ENCODE measurements around the gene RRP12. TPM values are rescaled to one million over a fixed set of nuclear protein-coding genes. Genes with fewer than 3 reads are reported as not detected.
A peak's percentile ranks its signal among the peaks of the same experiment; 100 is the strongest.

RRP12 gene
- total and polyA plus RNA-seq, 2 donors (not counting 3 experiments of a cell fraction or from before 2014, with no cell fraction given), result 13.6 to 35.8 TPM

DNA sequence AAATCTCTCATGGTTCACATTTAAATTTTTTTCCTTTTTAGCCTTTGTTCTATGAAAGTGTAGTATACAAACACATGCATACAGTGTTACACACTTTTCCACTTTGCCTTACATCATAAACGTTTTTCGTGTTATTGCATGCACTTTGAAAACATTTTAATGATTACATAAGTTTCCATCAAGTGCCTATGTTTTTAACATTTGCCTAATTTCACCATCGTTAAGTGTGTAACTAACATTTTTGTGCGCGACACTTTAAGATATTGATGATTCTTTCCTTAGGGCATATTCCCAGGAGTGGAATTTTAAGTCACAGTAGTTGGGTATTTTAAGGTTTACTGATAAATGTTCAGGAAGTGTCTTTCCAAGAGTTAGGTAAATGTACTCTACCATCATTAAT lies 65.1 kb downstream of the RRP12 start:
- POLR2A ChIA-PET, result no interaction called here
- DNase-seq (ENCODE audit: low read depth, low spot score), result no peak
- TF ChIP-seq EZH2 (IDR thresholded peaks at IDR 0.05; ENCODE audit: borderline replicate concordance, low read depth, low read length, severe bottlenecking) (peak; percentile 30), POLR2AphosphoS5 (IDR thresholded peaks at IDR 0.05; ENCODE audit: insufficient read depth, low read depth, low read length) (no peak)
- dilution Hi-C loops (cut with MboI; ENCODE audit: extremely low pct_ligation_motif_present, low sequenced_read_pairs), result no loop called here
- no peaks in the 10 kb centered on the region for H3K9me3 ChIP-seq (replicated peaks; ENCODE audit: control insufficient read depth, insufficient read depth, low read length)
- H3K9ac ChIP-seq (replicated peaks; ENCODE audit: extremely low read depth, insufficient read depth, low read length), result no peak overlapping the region
- intact Hi-C loops (cut with micrococcal nuclease), result loop anchor here (10.0 kb wide), 1 partner anchor 261 kb away; no protein-coding TSS in a partner anchor
- H3K4me1 ChIP-seq (ENCODE audit: control insufficient read depth, extremely low read depth, insufficient read depth, low read length), result peaks cover 11% of the 10 kb centered on the region
- no peaks in the 10 kb centered on the region for H4K20me1 ChIP-seq (replicated peaks; ENCODE audit: control insufficient read depth, extremely low read depth, insufficient read depth, low read length)
- BruUV-seq (replicated peaks), result no TSS peak
- H3K27ac ChIP-seq (ENCODE audit: insufficient read depth, low read depth, low read length), result no peak overlapping the region
- peaks cover 20% of the 10 kb centered on the region for H3K79me2 ChIP-seq (ENCODE audit: control insufficient read depth, insufficient read depth, low read length)
- CTCF ChIA-PET, result no interaction called here
- no peak for FAIRE-seq
- H3K4me2 ChIP-seq (ENCODE audit: insufficient read depth, low read length), result no peak overlapping the region
- H2AFZ ChIP-seq (ENCODE audit: low read depth, low read length), result no peak overlapping the region
- no peaks in the 10 kb centered on the region for H3K9me1 ChIP-seq (replicated peaks; ENCODE audit: control insufficient read depth, extremely low read depth, insufficient read depth, low read length)
- H3K4me3 ChIP-seq (replicated peaks in 1 of 3; ENCODE audit: insufficient read depth in 1 of 3, low read depth in 1 of 3, low read length in 3 of 3), result no peak overlapping the region
- no peaks in the 10 kb centered on the region for H3K36me3 ChIP-seq (ENCODE audit: control insufficient read depth in 2 of 2, extremely low read depth in 1 of 2, insufficient read depth in 2 of 2, low read length in 2 of 2)
- peaks cover 20 to 29% of the 10 kb centered on the region in 2 experiments for H3K27me3 ChIP-seq (ENCODE audit: control insufficient read depth in 2 of 2, insufficient read depth in 2 of 2, low read length in 2 of 2)

- Histone ChIP-seq H3K9me3 (replicated peaks; ENCODE audit: control insufficient read depth, insufficient read depth, low read length) (no peaks in the 10 kb centered on the region), H2AFZ (ENCODE audit: low read depth, low read length) (peak overlapping the region; percentile 61), H3K27me3 (ENCODE audit: control insufficient read depth in 2 of 2, insufficient read depth in 2 of 2, low read length in 2 of 2) (peaks cover 20 to 29% of the 10 kb centered on the region in 2 experiments), H3K9ac (replicated peaks; ENCODE audit: extremely low read depth, insufficient read depth, low read length) (peak overlapping the region; percentile 97), H3K27ac (ENCODE audit: insufficient read depth, low read depth, low read length) (peak overlapping the region; percentile 100), H4K20me1 (replicated peaks; ENCODE audit: control insufficient read depth, extremely low read depth, insufficient read depth, low read length) (no peaks in the 10 kb centered on the region), H3K4me2 (ENCODE audit: insufficient read depth, low read length) (peak overlapping the region; percentile 48), H3K4me1 (ENCODE audit: control insufficient read depth, extremely low read depth, insufficient read depth, low read length) (peaks cover 11% of the 10 kb centered on the region), H3K79me2 (ENCODE audit: control insufficient read depth, insufficient read depth, low read length) (peaks cover 21% of the 10 kb centered on the region), H3K9me1 (replicated peaks; ENCODE audit: control insufficient read depth, extremely low read depth, insufficient read depth, low read length) (no peaks in the 10 kb centered on the region), H3K4me3 (replicated peaks in 1 of 3; ENCODE audit: insufficient read depth in 1 of 3, low read depth in 1 of 3, low read length in 3 of 3) (peak overlapping the region; percentile 39 to 84 (median 43)), H3K36me3 (ENCODE audit: control insufficient read depth in 2 of 2, extremely low read depth in 1 of 2, insufficient read depth in 2 of 2, low read length in 2 of 2) (no peaks in the 10 kb centered on the region)
- ChIA-PET POLR2A (no interaction called here), CTCF (no interaction called here)
- DNase-seq (ENCODE audit: low read depth, low spot score) (no peak), FAIRE-seq (no peak)
- no TSS peak for BruUV-seq (replicated peaks)
- dilution Hi-C loops (cut with MboI; ENCODE audit: extremely low pct_ligation_motif_present, low sequenced_read_pairs), result no loop called here
- intact Hi-C loops (cut with micrococcal nuclease), result loop anchor here (10.0 kb wide), 1 partner anchor 260 kb away; no protein-coding TSS in a partner anchor
- TF ChIP-seq POLR2A (IDR thresholded peaks at IDR 0.05; ENCODE audit: low read depth, low read length), result no peak
- TF ChIP-seq, protein P1, sequence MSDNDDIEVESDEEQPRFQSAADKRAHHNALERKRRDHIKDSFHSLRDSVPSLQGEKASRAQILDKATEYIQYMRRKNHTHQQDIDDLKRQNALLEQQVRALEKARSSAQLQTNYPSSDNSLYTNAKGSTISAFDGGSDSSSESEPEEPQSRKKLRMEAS (IDR thresholded peaks at IDR 0.05; ENCODE audit: insufficient read depth, insufficient read length), result no peak
- TF ChIP-seq JUN (IDR thresholded peaks at IDR 0.05; ENCODE audit: borderline replicate concordance, insufficient read depth, insufficient read length, low read depth), result no peak
- TF ChIP-seq, protein P2, sequence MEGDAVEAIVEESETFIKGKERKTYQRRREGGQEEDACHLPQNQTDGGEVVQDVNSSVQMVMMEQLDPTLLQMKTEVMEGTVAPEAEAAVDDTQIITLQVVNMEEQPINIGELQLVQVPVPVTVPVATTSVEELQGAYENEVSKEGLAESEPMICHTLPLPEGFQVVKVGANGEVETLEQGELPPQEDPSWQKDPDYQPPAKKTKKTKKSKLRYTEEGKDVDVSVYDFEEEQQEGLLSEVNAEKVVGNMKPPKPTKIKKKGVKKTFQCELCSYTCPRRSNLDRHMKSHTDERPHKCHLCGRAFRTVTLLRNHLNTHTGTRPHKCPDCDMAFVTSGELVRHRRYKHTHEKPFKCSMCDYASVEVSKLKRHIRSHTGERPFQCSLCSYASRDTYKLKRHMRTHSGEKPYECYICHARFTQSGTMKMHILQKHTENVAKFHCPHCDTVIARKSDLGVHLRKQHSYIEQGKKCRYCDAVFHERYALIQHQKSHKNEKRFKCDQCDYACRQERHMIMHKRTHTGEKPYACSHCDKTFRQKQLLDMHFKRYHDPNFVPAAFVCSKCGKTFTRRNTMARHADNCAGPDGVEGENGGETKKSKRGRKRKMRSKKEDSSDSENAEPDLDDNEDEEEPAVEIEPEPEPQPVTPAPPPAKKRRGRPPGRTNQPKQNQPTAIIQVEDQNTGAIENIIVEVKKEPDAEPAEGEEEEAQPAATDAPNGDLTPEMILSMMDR (IDR thresholded peaks at IDR 0.05; ENCODE audit: extremely low read depth in 1 of 2, insufficient read depth in 1 of 2, low read depth in 1 of 2, low read length in 2 of 2), result no peak
- no peak for TF ChIP-seq MYC (IDR thresholded peaks at IDR 0.05; ENCODE audit: low read depth, low read length)
- TF ChIP-seq POLR2AphosphoS5 (IDR thresholded peaks at IDR 0.05; ENCODE audit: insufficient read depth, low read depth, low read length), result no peak
- TF ChIP-seq EZH2 (IDR thresholded peaks at IDR 0.05; ENCODE audit: borderline replicate concordance, low read depth, low read length, severe bottlenecking), result no peak
- no peak for TF ChIP-seq FOS (IDR thresholded peaks at IDR 0.05; ENCODE audit: borderline replicate concordance, insufficient read depth, low read length)
- TF ChIP-seq GATA2 (IDR thresholded peaks at IDR 0.05; ENCODE audit: insufficient read depth, insufficient read length, low read depth, low read length), result no peak
Measured at GRCh38 chr10:97335188-97335619, 65.9 kb downstream of the RRP12 start.

All from endothelial cell of umbilical vein (primary cell).